ENCODE data around the gene DEFB131B. TPM values are rescaled to one million over a fixed set of nuclear protein-coding genes. Genes with fewer than 3 reads are reported as not detected.
"Not testable (repeated sequence)": the region's sequence is repeated elsewhere in the genome, so short reads cannot be mapped to it uniquely, and the experiment has no call there.

Gene DEFB131B
- total RNA-seq, 2 donors from 2014 or later, result not detected

DNA sequence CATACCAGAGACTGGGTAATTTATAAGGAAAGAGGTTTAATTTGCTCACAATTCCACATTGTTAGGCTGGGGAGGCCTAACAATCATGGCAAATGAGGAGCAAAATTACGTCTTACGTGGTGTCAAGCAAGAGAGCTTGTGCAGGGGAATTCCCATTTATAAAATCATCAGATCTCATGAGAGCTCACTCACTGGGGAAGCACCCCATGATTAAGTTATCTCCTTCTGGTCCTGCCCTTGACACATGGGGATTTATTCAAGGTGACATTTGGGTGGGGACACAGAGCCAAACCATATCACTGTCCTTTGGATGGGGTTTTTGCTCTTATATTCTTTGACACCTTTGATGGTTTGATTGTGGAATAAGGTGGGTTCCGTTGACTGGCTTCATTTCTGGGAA is 8.3 kb upstream of the DEFB131B start:
- not testable (repeated sequence) for H3K27ac ChIP-seq; H3K36me3 ChIP-seq; H3K4me1 ChIP-seq (ENCODE audit: control insufficient read depth in 1 of 2, low read depth in 2 of 2); H3K4me3 ChIP-seq; DNase-seq (ENCODE audit: low spot score); H3K27me3 ChIP-seq (replicated peaks; ENCODE audit: insufficient read depth); ATAC-seq (ENCODE audit: insufficient number of reproducible peaks, low FRiP score, low read depth); H3K9me3 ChIP-seq

DNA sequence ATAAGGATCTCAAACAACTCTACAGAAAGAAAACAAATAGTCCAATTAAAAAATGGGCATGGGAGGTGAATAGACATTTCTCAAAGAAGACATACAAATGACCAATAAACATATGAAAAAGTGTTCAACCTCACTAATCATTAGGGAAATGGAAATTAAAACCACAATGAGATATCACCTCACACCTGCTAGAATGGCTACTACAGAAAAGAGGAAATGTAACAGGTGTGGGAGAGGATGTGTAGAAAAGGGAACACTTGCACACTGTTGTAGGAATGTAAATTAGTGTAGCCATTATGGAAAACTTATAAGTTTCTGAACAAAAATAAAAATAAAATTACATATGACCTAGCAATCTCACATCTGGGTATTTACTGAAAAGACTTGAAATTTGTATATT is 7.6 kb upstream of the DEFB131B start:
- not testable (repeated sequence) for H3K27me3 ChIP-seq (replicated peaks; ENCODE audit: insufficient read depth); H3K9me3 ChIP-seq; H3K4me1 ChIP-seq (ENCODE audit: control insufficient read depth in 1 of 2, low read depth in 2 of 2); H3K36me3 ChIP-seq; H3K4me3 ChIP-seq; ATAC-seq (ENCODE audit: insufficient number of reproducible peaks, low FRiP score, low read depth); DNase-seq (ENCODE audit: low spot score); H3K27ac ChIP-seq

DNA sequence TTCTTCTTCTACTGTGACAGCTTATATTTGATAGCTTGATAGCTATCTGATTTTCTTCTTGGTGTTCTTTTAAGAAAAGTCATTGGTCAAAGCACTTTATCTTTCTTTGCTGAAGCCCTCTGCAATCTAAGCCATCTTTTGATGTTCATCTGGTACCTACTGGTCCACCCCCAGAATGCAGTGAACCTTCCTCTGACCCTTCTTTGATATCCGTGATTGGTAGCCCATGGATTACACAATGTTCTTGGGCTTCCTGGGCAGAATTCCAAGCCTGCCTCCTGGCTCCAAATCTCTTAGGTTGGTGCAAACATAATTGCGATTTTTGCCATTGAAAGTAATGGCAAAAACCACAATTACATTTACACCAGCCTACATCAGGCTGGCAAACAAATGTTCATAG is 2.0 kb upstream of the DEFB131B start:
- not testable (repeated sequence) for ATAC-seq (ENCODE audit: insufficient number of reproducible peaks, low FRiP score, low read depth)

DNA sequence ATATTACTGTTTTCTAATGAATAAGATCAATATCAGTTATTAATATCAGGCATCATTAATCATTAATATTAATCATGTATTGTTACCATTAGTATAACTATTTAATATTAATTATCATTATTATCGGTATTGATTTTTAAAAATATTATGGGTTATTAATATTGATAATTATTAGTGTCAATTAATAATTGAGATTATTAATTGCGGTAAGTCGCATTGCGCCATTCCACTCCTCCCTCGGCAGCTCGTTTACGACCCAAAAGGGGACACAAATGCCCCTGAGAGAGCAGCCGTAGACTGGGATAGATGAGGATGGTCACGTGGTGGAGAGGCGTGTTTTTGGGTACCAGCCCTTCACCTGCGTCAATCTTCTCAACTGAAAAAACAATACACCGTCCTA is 7.6 kb downstream of the DEFB131B start:
- H3K9me3 ChIP-seq; H3K4me3 ChIP-seq; H3K36me3 ChIP-seq; H3K27me3 ChIP-seq (replicated peaks; ENCODE audit: insufficient read depth); H3K27ac ChIP-seq; DNase-seq (ENCODE audit: low spot score); ATAC-seq (ENCODE audit: insufficient number of reproducible peaks, low FRiP score, low read depth); H3K4me1 ChIP-seq (ENCODE audit: control insufficient read depth in 1 of 2, low read depth in 2 of 2): not testable (repeated sequence)

More for the DNA sequence above, 2.0 kb upstream of the DEFB131B start:
- not testable (repeated sequence) for H3K27ac ChIP-seq; H3K4me1 ChIP-seq (ENCODE audit: control insufficient read depth in 1 of 2, low read depth in 2 of 2); H3K4me3 ChIP-seq; H3K27me3 ChIP-seq (replicated peaks; ENCODE audit: insufficient read depth); H3K9me3 ChIP-seq; H3K36me3 ChIP-seq; DNase-seq (ENCODE audit: low spot score)

DNA sequence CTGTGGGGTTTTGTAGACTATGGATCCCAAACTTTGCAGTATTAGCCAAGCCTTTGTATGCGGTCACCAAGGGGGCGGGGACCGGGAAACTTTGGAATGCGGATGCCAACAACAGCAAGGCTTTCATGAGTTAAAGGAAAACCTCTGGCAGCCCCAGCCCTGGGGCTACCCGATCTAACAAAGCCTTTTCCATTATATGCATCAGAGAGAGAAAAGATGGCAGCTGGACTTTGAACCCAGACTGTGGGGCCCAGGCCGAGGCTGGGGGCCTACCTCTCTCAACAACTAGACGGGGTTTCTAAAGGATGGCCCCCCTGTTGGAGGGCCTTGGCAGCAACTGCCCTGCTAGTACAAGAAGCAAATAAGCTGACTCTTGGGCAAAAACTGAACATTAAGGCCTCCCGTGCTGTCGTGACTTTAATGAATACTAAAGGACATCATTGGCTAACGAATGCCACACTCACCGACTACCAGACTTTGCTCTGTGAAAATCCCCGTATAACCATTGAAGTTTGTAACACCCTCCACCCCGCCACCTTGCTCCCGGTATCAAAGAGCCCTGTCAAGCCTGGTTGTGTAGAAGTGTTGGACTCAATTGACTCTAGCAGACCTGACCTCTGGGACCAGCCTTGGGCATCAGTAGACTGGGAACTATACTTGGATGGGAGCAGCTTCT is 10.2 kb downstream of the DEFB131B start:
- H3K36me3 ChIP-seq; H3K9me3 ChIP-seq; H3K4me1 ChIP-seq (ENCODE audit: control insufficient read depth in 1 of 2, low read depth in 2 of 2); DNase-seq (ENCODE audit: low spot score); H3K27me3 ChIP-seq (replicated peaks; ENCODE audit: insufficient read depth); ATAC-seq (ENCODE audit: insufficient number of reproducible peaks, low FRiP score, low read depth); H3K27ac ChIP-seq; H3K4me3 ChIP-seq: not testable (repeated sequence)

DNA sequence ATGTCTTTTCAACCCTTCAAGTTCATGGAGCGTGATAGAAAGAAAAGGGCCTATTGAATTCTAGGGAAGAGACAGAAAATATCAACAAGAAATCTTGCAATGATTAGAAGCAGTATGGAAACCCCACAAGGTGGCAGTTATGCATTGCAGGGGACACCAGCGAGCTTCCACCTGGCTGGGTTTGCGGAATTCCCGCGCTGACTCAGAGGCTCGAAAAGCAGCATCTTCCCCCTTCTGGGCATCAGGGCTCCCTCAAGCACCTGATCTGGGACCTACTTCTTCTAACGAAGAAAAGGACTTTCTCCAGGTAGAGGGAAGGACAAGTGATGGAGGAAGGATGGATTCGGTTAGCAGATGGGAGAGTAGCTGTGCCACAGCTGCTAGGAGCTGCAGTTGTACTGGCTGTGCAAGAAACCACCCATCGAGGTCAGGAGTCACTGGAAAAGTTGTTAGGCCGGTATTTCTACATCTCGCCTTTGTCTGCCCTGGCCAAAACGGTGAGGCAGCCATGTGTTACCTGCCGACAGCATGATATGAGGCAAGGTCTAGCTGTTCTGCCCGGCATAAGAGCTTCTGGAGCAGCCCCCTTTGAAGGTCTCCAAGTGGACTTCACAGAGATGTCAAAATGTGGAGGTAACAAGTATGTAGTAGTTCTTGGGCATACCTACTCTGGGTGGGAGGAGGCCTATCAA is 11.1 kb downstream of the DEFB131B start:
- not testable (repeated sequence) for H3K27ac ChIP-seq; H3K4me3 ChIP-seq; ATAC-seq (ENCODE audit: insufficient number of reproducible peaks, low FRiP score, low read depth); H3K36me3 ChIP-seq; H3K4me1 ChIP-seq (ENCODE audit: control insufficient read depth in 1 of 2, low read depth in 2 of 2); H3K27me3 ChIP-seq (replicated peaks; ENCODE audit: insufficient read depth); H3K9me3 ChIP-seq; DNase-seq (ENCODE audit: low spot score)

DNA sequence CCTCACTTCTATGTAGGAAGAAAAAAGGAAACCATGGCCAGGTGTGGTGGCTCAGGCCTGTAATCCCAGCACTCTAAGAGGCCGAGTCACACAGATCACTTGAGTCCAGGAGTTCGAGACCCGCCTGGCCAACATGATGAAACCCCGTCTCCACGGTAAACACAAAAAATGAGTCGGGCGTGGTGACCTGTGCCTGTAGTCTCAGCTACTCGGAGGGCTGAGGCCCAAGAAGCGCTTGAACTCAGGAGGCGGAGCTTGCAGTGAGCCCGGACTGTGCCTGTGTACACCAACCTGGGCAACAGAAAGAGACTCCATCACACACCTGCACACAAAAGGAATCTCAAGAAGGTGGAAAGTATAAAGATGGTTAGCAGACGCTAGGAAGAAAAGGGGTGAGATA is 17.7 kb downstream of the DEFB131B start:
- DNase-seq (ENCODE audit: low spot score) (no peak), ATAC-seq (ENCODE audit: insufficient number of reproducible peaks, low FRiP score, low read depth) (no peak)
- H3K4me1 ChIP-seq (ENCODE audit: control insufficient read depth in 1 of 2, low read depth in 2 of 2), result no peaks in the 10 kb centered on the region
- TF ChIP-seq, protein P1, sequence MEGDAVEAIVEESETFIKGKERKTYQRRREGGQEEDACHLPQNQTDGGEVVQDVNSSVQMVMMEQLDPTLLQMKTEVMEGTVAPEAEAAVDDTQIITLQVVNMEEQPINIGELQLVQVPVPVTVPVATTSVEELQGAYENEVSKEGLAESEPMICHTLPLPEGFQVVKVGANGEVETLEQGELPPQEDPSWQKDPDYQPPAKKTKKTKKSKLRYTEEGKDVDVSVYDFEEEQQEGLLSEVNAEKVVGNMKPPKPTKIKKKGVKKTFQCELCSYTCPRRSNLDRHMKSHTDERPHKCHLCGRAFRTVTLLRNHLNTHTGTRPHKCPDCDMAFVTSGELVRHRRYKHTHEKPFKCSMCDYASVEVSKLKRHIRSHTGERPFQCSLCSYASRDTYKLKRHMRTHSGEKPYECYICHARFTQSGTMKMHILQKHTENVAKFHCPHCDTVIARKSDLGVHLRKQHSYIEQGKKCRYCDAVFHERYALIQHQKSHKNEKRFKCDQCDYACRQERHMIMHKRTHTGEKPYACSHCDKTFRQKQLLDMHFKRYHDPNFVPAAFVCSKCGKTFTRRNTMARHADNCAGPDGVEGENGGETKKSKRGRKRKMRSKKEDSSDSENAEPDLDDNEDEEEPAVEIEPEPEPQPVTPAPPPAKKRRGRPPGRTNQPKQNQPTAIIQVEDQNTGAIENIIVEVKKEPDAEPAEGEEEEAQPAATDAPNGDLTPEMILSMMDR (IDR thresholded peaks at IDR 0.05), result no peak
- no peak overlapping the region for H3K4me3 ChIP-seq
- H3K27me3 ChIP-seq (replicated peaks; ENCODE audit: insufficient read depth), result no peaks in the 10 kb centered on the region
- H3K27ac ChIP-seq, result no peak overlapping the region
- H3K36me3 ChIP-seq, result no peaks in the 10 kb centered on the region
- H3K9me3 ChIP-seq, result no peaks in the 10 kb centered on the region

DNA sequence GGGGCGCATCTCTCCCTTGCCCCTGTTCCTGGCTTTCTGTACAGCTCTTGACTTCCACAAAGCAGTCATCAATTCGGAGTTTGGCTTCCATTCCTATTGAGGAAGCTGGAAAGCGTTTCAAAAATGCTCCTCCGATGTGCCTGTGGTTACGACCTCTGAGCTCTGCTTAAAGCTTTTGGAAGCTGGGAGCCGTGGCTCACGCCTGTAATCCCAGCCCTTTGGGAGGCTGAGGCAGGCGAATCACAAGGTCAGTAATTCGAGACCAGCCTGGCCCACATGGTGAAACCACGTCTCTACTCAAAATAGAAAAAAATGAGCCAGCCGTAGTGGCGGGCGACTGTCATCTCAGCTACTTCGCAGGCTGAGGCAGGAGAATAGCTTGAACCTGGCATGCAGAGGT is 22.9 kb downstream of the DEFB131B start:
- not testable (repeated sequence) for H3K36me3 ChIP-seq; H3K27ac ChIP-seq; DNase-seq (ENCODE audit: low spot score)

More for the DNA sequence above, 22.9 kb downstream of the DEFB131B start:
- H3K4me3 ChIP-seq; H3K27me3 ChIP-seq (replicated peaks; ENCODE audit: insufficient read depth); H3K4me1 ChIP-seq (ENCODE audit: control insufficient read depth in 1 of 2, low read depth in 2 of 2); ATAC-seq (ENCODE audit: insufficient number of reproducible peaks, low FRiP score, low read depth); H3K9me3 ChIP-seq: not testable (repeated sequence)

All from thoracic aorta (tissue), 2 donors.